ENCODE measurements around the gene NTRK2. TPM values are rescaled to one million over a fixed set of nuclear protein-coding genes. Genes with fewer than 3 reads are reported as not detected.

Gene NTRK2
- total RNA-seq, 1 donor from 2014 or later: 1.5 TPM

- DNase-seq (ENCODE audit: low read depth): no peak
- TF ChIP-seq CTCF (IDR thresholded peaks at IDR 0.05; ENCODE audit: insufficient read depth, low read length, poor library complexity, severe bottlenecking): no peak
- H3K27me3 ChIP-seq (ENCODE audit: control insufficient read depth, insufficient read depth, low read length): peaks cover 2% of the 10 kb centered on the region
- H3K36me3 ChIP-seq (ENCODE audit: control insufficient read depth, insufficient read depth, low read length): no peaks in the 10 kb centered on the region
- no peak overlapping the region for H3K4me3 ChIP-seq (ENCODE audit: low read depth, low read length)
These were observed 371.4 kb downstream of the NTRK2 start for GRCh38 chr9:85040821-85041465.

DNA sequence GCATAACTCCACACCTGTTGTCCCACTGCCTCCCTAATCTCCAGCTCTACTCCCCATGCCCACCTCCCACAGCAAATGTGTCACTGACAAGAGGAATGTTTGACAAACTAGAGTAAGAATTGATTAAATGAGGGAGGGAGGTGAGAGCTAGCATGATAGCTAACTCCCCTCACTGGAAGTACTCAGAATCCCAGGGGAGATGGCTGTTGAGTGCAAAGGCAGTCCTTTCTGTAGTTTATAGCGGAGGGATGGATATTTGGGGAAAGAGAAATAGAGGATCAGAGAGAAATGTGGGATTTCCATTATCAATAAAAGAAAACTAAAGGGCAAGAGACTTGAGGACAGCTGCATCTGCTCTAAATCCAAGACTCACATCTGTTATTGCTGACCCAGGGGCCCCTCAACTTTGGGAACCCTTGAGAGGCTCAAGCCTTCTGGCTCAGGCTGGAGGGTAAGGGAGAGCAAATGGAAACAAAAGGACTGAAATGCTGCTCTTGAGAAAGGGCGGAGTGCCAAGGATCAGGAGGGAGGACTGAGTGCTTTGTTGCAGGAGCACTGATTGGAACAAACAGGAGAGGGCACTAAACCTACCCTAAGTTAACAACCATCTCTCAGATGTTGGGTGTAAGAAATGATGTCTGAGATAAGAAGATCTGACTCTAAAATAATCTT is 372.1 kb downstream of the NTRK2 start:
- no peak overlapping the region for H3K4me3 ChIP-seq (ENCODE audit: low read depth, low read length)
- H3K27me3 ChIP-seq (ENCODE audit: control insufficient read depth, insufficient read depth, low read length): peaks cover 2% of the 10 kb centered on the region
- no peak for TF ChIP-seq CTCF (IDR thresholded peaks at IDR 0.05; ENCODE audit: insufficient read depth, low read length, poor library complexity, severe bottlenecking)
- H3K36me3 ChIP-seq (ENCODE audit: control insufficient read depth, insufficient read depth, low read length): no peaks in the 10 kb centered on the region
- no peak for DNase-seq (ENCODE audit: low read depth)

GRCh38 chr9:85042981-85043647 is 373.6 kb downstream of the NTRK2 start:
- Histone ChIP-seq H3K27me3 (ENCODE audit: control insufficient read depth, insufficient read depth, low read length) (peaks cover 2% of the 10 kb centered on the region), H3K36me3 (ENCODE audit: control insufficient read depth, insufficient read depth, low read length) (no peaks in the 10 kb centered on the region), H3K4me3 (ENCODE audit: low read depth, low read length) (no peak overlapping the region)
- TF ChIP-seq CTCF (IDR thresholded peaks at IDR 0.05; ENCODE audit: insufficient read depth, low read length, poor library complexity, severe bottlenecking): no peak
- no peak for DNase-seq (ENCODE audit: low read depth)

- H3K4me3 ChIP-seq (ENCODE audit: low read depth, low read length): no peak overlapping the region
- no peak for TF ChIP-seq CTCF (IDR thresholded peaks at IDR 0.05; ENCODE audit: insufficient read depth, low read length, poor library complexity, severe bottlenecking)
- no peaks in the 10 kb centered on the region for H3K36me3 ChIP-seq (ENCODE audit: control insufficient read depth, insufficient read depth, low read length)
- no peaks in the 10 kb centered on the region for H3K27me3 ChIP-seq (ENCODE audit: control insufficient read depth, insufficient read depth, low read length)
- DNase-seq (ENCODE audit: low read depth): no peak
These were observed 375.7 kb downstream of the NTRK2 start for GRCh38 chr9:85045271-85045670.

DNA sequence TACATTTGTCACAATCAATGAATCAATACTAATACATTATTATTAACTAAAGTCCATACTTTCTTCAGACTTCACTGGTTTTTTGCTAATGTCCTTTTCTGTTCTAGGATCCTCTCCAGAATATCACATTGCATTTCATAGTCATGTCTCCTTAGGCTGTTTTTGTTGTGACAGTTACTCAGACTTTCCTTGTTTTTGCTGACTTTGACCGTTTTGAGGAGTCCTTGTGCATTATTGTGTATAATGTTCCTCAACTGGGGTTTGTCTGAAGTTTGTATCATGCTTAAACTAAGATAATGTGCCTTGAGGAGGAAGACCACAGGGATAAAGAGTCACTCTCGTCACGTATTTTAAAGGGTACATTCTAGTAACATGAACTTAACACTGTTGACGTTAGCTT is 376.9 kb downstream of the NTRK2 start:
- Histone ChIP-seq H3K27me3 (ENCODE audit: control insufficient read depth, insufficient read depth, low read length) (no peaks in the 10 kb centered on the region), H3K36me3 (ENCODE audit: control insufficient read depth, insufficient read depth, low read length) (no peaks in the 10 kb centered on the region), H3K4me3 (ENCODE audit: low read depth, low read length) (no peak overlapping the region)
- TF ChIP-seq CTCF (IDR thresholded peaks at IDR 0.05; ENCODE audit: insufficient read depth, low read length, poor library complexity, severe bottlenecking): no peak
- DNase-seq (ENCODE audit: low read depth): no peak

Measured in kidney epithelial cell (primary cell).